Naive B cell (primary cell): ENCODE data around the gene PDGFC. TPM values are rescaled to one million over a fixed set of nuclear protein-coding genes. Genes with fewer than 3 reads are reported as not detected.
A peak's percentile ranks its signal among the peaks of the same experiment; 100 is the strongest.

Source experiments
- ATAC-seq, 2 donors: fragments of 150-1000 bp; cut with Tn5 transposase; 2 replicates each; pipeline ENCODE4 v1.10.0; 2021; ENCODE audit warnings: low read depth in 2 of 2, mild to moderate bottlenecking in 2 of 2, moderate library complexity in 2 of 2
- DNase-seq: peaks from one replicate; pipeline ENCODE4 v3.0.0; 2022
- H3K27ac Mint-ChIP-seq, 6 donors: one replicate each; pipeline ENCODE4 v1.8.0; 2020 to 2022; ENCODE audit warnings: mild to moderate bottlenecking in 6 of 6, mixed read lengths in 6 of 6, moderate library complexity in 5 of 6, inconsistent platforms in 2 of 6
- H3K27me3 Mint-ChIP-seq, 3 donors: one replicate each; pipeline ENCODE4 v1.8.0; 2021 to 2022; ENCODE audit warnings: mixed read lengths in 3 of 3, mild to moderate bottlenecking in 1 of 3
- H3K36me3 Mint-ChIP-seq, 2 donors: one replicate each; pipeline ENCODE4 v1.8.0; 2020 to 2022; ENCODE audit warnings: mixed read lengths in 2 of 2, inconsistent platforms in 1 of 2, mild to moderate bottlenecking in 1 of 2
- H3K4me1 Mint-ChIP-seq, 3 donors: one replicate each; pipeline ENCODE4 v1.8.0; 2020 to 2022; ENCODE audit warnings: mixed read lengths in 3 of 3, inconsistent platforms in 1 of 3, mild to moderate bottlenecking in 1 of 3, moderate library complexity in 1 of 3
- H3K4me3 Mint-ChIP-seq, 8 donors: one replicate each; pipeline ENCODE4 v1.8.0; 2020 to 2022; ENCODE audit warnings: mild to moderate bottlenecking in 8 of 8, mixed read lengths in 8 of 8, moderate library complexity in 8 of 8, inconsistent platforms in 2 of 8
- H3K9me3 Mint-ChIP-seq, 7 donors: one replicate each; pipeline ENCODE4 v1.8.0; 2020 to 2022; ENCODE audit warnings: mixed read lengths in 7 of 7, mild to moderate bottlenecking in 5 of 7, inconsistent platforms in 2 of 7, moderate library complexity in 1 of 7
- polyA plus RNA-seq, 6 donors: library from polyadenylated mRNA; unstranded; fragments of 300-500 nt; fragmentation: Illumina TruSeq; gene quantifications; one replicate each; pipeline ENCODE4 v1.2.3, GENCODE V29; 2021; ENCODE audit warnings: low read depth in 6 of 6

PDGFC gene
- polyA plus RNA-seq, 6 donors from 2014 or later: 0.17 to 0.45 TPM; not detected in 4

GRCh38 chr4:156898373-156899117, 73.1 kb downstream of the PDGFC start:
- DNase-seq (no peak), ATAC-seq (no peak)
- H3K27ac Mint-ChIP-seq: no peak overlapping the region
- no peaks in the 10 kb centered on the region for H3K4me1 Mint-ChIP-seq
- peaks cover 0 to 8% (median 0%) of the 10 kb centered on the region in 7 donors for H3K9me3 Mint-ChIP-seq
- H3K4me3 Mint-ChIP-seq: no peak overlapping the region
- H3K27me3 Mint-ChIP-seq: no peaks in the 10 kb centered on the region
- no peaks in the 10 kb centered on the region for H3K36me3 Mint-ChIP-seq

DNA sequence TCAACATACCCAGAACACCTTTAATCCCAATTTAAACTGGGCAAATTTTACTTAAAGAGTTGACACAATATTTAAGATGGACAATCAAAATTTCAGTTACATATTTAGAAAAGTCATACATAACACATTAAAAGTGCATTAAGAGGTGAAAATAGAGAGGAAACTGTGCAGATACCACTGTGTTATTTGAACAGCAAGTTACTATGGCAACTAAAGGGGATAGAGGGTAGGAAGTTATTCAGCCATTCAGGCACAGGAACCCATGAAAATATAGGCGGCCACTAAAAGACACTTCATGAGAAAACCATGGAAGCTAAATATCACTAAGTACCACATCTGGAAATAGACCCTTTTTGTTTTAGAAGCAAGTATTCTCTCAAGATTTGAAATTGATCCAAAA, 75.1 kb downstream of the PDGFC start:
- Mint-ChIP-seq H3K4me3 (no peak overlapping the region), H3K9me3 (peaks cover 0 to 8% (median 0%) of the 10 kb centered on the region in 7 donors), H3K27me3 (no peaks in the 10 kb centered on the region), H3K36me3 (no peaks in the 10 kb centered on the region), H3K4me1 (no peaks in the 10 kb centered on the region), H3K27ac (no peak overlapping the region)
- no peak for DNase-seq
- ATAC-seq: no peak

GRCh38 chr4:156894234-156894633, 77.4 kb downstream of the PDGFC start:
- H3K27ac Mint-ChIP-seq: no peak overlapping the region
- H3K27me3 Mint-ChIP-seq: no peaks in the 10 kb centered on the region
- no peaks in the 10 kb centered on the region for H3K4me1 Mint-ChIP-seq
- ATAC-seq: no peak
- DNase-seq: no peak
- no peaks in the 10 kb centered on the region for H3K36me3 Mint-ChIP-seq
- H3K4me3 Mint-ChIP-seq: no peak overlapping the region
- peaks cover 0 to 3% (median 0%) of the 10 kb centered on the region in 7 donors for H3K9me3 Mint-ChIP-seq

DNA sequence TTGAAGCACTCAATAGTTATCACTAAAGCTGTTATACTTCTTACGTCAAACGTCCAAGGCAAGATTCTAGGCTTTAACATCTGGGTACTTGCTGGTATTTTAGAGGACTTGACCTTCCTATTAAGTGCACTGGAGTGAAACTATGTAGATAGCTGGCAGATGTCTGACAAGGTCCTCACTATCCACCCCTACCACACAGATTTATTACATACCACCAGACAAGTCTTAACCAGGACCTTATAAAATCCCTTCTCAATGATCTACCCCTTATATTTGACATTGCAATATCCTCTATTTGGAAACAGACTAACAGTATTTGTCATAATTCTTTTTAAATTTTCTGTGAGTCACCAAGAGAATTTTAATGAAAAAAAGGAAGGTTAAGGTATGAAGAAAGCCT, 78.8 kb downstream of the PDGFC start:
- Mint-ChIP-seq H3K4me3 (no peak overlapping the region), H3K27ac (no peak overlapping the region), H3K27me3 (no peaks in the 10 kb centered on the region), H3K4me1 (no peaks in the 10 kb centered on the region), H3K36me3 (no peaks in the 10 kb centered on the region), H3K9me3 (peaks cover 0 to 3% (median 0%) of the 10 kb centered on the region in 7 donors)
- DNase-seq (no peak), ATAC-seq (no peak)

GRCh38 chr4:156889616-156890594, 81.7 kb downstream of the PDGFC start:
- Mint-ChIP-seq H3K9me3 (no peaks in the 10 kb centered on the region), H3K27me3 (no peaks in the 10 kb centered on the region), H3K36me3 (no peaks in the 10 kb centered on the region), H3K27ac (peak overlapping the region in 1 of 6 donors; percentile 71), H3K4me3 (no peak overlapping the region), H3K4me1 (no peaks in the 10 kb centered on the region)
- ATAC-seq: no peak
- DNase-seq: no peak

GRCh38 chr4:156888762-156889161, 82.8 kb downstream of the PDGFC start:
- ATAC-seq (no peak), DNase-seq (no peak)
- Mint-ChIP-seq H3K4me1 (no peaks in the 10 kb centered on the region), H3K27me3 (no peaks in the 10 kb centered on the region), H3K27ac (no peak overlapping the region), H3K9me3 (no peaks in the 10 kb centered on the region), H3K36me3 (no peaks in the 10 kb centered on the region), H3K4me3 (no peak overlapping the region)

DNA sequence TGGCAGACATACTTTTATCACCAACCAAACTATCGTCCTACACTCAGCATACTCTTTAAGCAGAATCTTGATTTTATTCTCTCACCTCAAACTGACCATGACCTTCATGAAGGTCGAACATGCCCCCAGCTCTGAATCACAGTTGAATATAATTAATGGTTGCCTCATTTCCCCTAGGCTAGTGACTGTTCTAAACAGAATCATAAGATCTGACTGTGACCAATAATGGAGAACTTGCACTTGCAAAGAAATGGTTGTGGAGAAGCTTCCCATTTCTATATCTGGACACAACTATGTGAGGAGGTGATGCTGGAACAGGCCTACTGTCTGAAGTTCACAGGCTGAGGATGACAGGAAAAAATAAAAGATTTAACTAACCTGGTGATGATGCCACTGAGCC, 85.1 kb downstream of the PDGFC start:
- Mint-ChIP-seq H3K4me3 (no peak overlapping the region), H3K4me1 (no peaks in the 10 kb centered on the region), H3K27me3 (no peaks in the 10 kb centered on the region), H3K27ac (no peak overlapping the region), H3K9me3 (peaks cover 0 to 2% (median 0%) of the 10 kb centered on the region in 7 donors), H3K36me3 (no peaks in the 10 kb centered on the region)
- DNase-seq (no peak), ATAC-seq (no peak)

DNA sequence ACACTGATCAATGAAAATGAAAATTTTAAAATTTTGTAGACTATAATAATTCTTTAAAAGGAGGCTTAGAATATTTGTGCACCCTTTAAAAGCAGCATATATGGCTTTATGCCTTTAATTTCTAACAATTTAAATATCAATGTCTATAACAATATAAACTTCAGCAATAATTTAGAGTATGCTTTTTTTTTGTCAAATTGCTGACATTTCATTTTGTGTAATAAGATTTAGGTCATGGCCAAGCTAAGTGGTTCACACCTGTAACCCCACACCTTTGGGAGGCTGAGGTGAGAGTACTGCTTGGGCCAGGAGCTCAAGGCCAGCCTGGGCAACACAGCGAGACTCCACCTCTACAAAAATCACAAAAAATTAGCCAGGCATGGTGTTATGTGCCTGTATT, 86.2 kb downstream of the PDGFC start:
- Mint-ChIP-seq H3K27me3 (no peaks in the 10 kb centered on the region), H3K4me1 (no peaks in the 10 kb centered on the region), H3K4me3 (no peak overlapping the region), H3K27ac (no peak overlapping the region), H3K36me3 (no peaks in the 10 kb centered on the region), H3K9me3 (peaks cover 0 to 2% (median 0%) of the 10 kb centered on the region in 7 donors)
- DNase-seq (no peak), ATAC-seq (no peak)

GRCh38 chr4:156884183-156884582, 87.4 kb downstream of the PDGFC start:
- Mint-ChIP-seq H3K27me3 (no peaks in the 10 kb centered on the region), H3K4me1 (no peaks in the 10 kb centered on the region), H3K4me3 (no peak overlapping the region), H3K36me3 (no peaks in the 10 kb centered on the region), H3K27ac (no peak overlapping the region), H3K9me3 (peaks cover 0 to 2% (median 0%) of the 10 kb centered on the region in 7 donors)
- ATAC-seq (no peak), DNase-seq (no peak)

- ATAC-seq (no peak), DNase-seq (no peak)
- peaks cover 0 to 4% (median 0%) of the 10 kb centered on the region in 7 donors for H3K9me3 Mint-ChIP-seq
- no peaks in the 10 kb centered on the region for H3K36me3 Mint-ChIP-seq
- no peak overlapping the region for H3K27ac Mint-ChIP-seq
- no peaks in the 10 kb centered on the region for H3K4me1 Mint-ChIP-seq
- no peaks in the 10 kb centered on the region for H3K27me3 Mint-ChIP-seq
- no peak overlapping the region for H3K4me3 Mint-ChIP-seq
These were observed 95.9 kb downstream of the PDGFC start for GRCh38 chr4:156875704-156876103.

DNA sequence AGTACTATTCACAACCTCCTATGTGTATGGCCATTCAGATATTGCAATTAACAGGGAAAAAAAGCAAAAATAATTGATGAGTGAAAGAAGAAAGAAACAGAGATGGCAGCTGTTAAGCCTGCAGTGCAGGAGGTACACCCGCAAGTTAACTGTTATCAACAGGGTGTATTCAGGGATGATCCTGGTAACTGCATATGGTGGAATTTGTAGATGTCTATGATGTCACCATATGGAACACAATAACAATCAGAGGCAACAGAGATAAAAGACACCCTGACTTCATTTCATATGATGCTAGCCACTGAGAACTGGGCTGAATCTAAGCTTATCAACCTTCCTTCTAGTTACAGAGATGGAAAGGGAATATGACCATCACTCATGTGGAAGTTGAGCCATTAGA, 96.5 kb downstream of the PDGFC start:
- H3K36me3 Mint-ChIP-seq: no peaks in the 10 kb centered on the region
- H3K4me3 Mint-ChIP-seq: no peak overlapping the region
- no peaks in the 10 kb centered on the region for H3K4me1 Mint-ChIP-seq
- ATAC-seq: no peak
- H3K27me3 Mint-ChIP-seq: no peaks in the 10 kb centered on the region
- no peak for DNase-seq
- H3K27ac Mint-ChIP-seq: no peak overlapping the region
- peaks cover 0 to 4% (median 0%) of the 10 kb centered on the region in 7 donors for H3K9me3 Mint-ChIP-seq

DNA sequence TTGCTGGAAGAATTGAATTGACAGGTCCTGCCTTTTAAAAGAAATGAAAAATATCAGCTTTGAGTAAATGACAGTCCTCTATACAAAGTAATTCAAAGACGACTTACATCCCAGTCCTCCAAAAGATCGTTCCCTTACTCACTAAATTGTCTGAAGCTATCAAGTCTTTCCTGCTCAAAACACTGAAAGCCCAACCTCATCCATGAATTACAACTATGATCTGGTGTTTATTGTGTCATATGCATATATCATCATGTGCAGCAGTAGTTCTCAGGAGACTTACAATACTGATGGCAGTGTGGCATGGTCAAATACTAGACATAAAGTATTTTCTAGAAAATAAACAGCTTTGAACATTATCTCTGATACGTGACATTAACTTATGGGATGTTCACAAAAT, 97.8 kb downstream of the PDGFC start:
- H3K27ac Mint-ChIP-seq: no peak overlapping the region
- H3K27me3 Mint-ChIP-seq: no peaks in the 10 kb centered on the region
- no peaks in the 10 kb centered on the region for H3K4me1 Mint-ChIP-seq
- H3K4me3 Mint-ChIP-seq: no peak overlapping the region
- H3K36me3 Mint-ChIP-seq: no peaks in the 10 kb centered on the region
- DNase-seq: no peak
- ATAC-seq: no peak
- peaks cover 0 to 4% (median 0%) of the 10 kb centered on the region in 7 donors for H3K9me3 Mint-ChIP-seq

GRCh38 chr4:156870861-156871260, 100.7 kb downstream of the PDGFC start:
- peaks cover 0 to 6% (median 0%) of the 10 kb centered on the region in 7 donors for H3K9me3 Mint-ChIP-seq
- no peaks in the 10 kb centered on the region for H3K27me3 Mint-ChIP-seq
- H3K36me3 Mint-ChIP-seq: no peaks in the 10 kb centered on the region
- H3K4me1 Mint-ChIP-seq: no peaks in the 10 kb centered on the region
- no peak overlapping the region for H3K27ac Mint-ChIP-seq
- DNase-seq (no peak), ATAC-seq (no peak)
- no peak overlapping the region for H3K4me3 Mint-ChIP-seq

- no peak for DNase-seq
- ATAC-seq: no peak
- H3K36me3 Mint-ChIP-seq: no peaks in the 10 kb centered on the region
- H3K4me3 Mint-ChIP-seq: no peak overlapping the region
- no peak overlapping the region for H3K27ac Mint-ChIP-seq
- no peaks in the 10 kb centered on the region for H3K27me3 Mint-ChIP-seq
- peaks cover 0 to 6% (median 0%) of the 10 kb centered on the region in 7 donors for H3K9me3 Mint-ChIP-seq
- no peaks in the 10 kb centered on the region for H3K4me1 Mint-ChIP-seq
These were observed 101.5 kb downstream of the PDGFC start for GRCh38 chr4:156870131-156870530.
